Measurements from ENCODE around the gene TMEM232.

The TMEM232 gene

DNA sequence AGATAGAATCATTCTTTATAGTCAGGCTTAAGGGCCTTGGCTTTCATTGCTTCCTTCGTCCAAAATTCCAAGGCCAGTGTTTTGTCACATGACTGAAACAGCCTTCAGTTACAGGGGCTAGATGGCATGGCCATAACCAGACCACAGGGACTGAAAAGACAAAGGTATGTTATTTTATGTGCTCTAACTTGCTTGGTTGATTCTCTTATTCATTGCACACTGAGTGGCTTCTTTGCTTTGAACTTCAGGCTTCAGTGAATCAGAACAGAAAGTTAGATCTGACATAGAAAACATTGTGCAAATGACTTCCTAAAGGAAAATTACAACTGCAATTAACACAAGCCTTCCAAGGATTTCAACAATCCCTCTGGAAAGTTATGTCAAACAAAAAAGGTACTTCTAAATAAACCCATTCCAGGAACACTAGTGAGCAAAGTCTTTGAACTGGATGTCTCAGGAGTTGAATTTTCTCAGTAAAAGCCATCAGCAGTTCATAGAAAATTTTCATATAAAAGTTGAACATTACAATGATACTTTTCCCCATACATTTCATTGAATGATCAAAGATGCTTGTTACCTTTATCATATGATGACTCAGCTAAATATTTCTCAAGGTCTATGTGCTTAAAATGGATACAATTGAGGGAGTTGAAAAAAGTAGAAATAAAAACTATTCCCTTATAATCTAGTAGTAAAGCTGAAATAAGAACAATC lies 355.3 kb downstream of the TMEM232 start:
- Histone ChIP-seq H3K9me3 (no peaks in the 10 kb centered on the region), H3K4me1 (ENCODE audit: control insufficient read depth in 1 of 2, insufficient read depth in 1 of 2, low read depth in 1 of 2, low read length in 1 of 2) (no peaks in the 10 kb centered on the region), H3K4me3 (ENCODE audit: low read depth in 1 of 2, low read length in 1 of 2) (no peak overlapping the region), H3K27me3 (no peaks in the 10 kb centered on the region), H3K36me3 (no peaks in the 10 kb centered on the region), H3K27ac (no peak overlapping the region)
- TF ChIP-seq, protein P1, sequence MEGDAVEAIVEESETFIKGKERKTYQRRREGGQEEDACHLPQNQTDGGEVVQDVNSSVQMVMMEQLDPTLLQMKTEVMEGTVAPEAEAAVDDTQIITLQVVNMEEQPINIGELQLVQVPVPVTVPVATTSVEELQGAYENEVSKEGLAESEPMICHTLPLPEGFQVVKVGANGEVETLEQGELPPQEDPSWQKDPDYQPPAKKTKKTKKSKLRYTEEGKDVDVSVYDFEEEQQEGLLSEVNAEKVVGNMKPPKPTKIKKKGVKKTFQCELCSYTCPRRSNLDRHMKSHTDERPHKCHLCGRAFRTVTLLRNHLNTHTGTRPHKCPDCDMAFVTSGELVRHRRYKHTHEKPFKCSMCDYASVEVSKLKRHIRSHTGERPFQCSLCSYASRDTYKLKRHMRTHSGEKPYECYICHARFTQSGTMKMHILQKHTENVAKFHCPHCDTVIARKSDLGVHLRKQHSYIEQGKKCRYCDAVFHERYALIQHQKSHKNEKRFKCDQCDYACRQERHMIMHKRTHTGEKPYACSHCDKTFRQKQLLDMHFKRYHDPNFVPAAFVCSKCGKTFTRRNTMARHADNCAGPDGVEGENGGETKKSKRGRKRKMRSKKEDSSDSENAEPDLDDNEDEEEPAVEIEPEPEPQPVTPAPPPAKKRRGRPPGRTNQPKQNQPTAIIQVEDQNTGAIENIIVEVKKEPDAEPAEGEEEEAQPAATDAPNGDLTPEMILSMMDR (IDR thresholded peaks at IDR 0.05) = no peak
